Activated T-helper 17 cell treated with anti-CD3 and anti-CD28 coated beads, Interleukin-2, amount 50 U/mL, for 72 hours (primary cell): Measurements from ENCODE around the gene PEX10. TPM values are rescaled to one million over a fixed set of nuclear protein-coding genes. Genes with fewer than 3 reads are reported as not detected.

Experiments
- ATAC-seq: fragments of 150-1000 bp; cut with Tn5 transposase; replicated peaks from 2 replicates; pipeline ENCODE4 v1.10.0; 2021; ENCODE audit warnings: mild to moderate bottlenecking, moderate library complexity
- H3K27ac Mint-ChIP-seq: one replicate; pipeline ENCODE4 v1.8.0; 2022; ENCODE audit warnings: mixed read lengths
- H3K27me3 Mint-ChIP-seq: one replicate; pipeline ENCODE4 v1.8.0; 2022; ENCODE audit warnings: mixed read lengths
- H3K36me3 Mint-ChIP-seq: one replicate; pipeline ENCODE4 v1.8.0; 2022; ENCODE audit warnings: low read depth, mild to moderate bottlenecking, mixed read lengths
- H3K4me1 Mint-ChIP-seq: one replicate; pipeline ENCODE4 v1.8.0; 2022; ENCODE audit warnings: mixed read lengths
- H3K4me3 Mint-ChIP-seq: one replicate; pipeline ENCODE4 v1.8.0; 2022; ENCODE audit warnings: mild to moderate bottlenecking, mixed read lengths
- H3K9me3 Mint-ChIP-seq: one replicate; pipeline ENCODE4 v1.8.0; 2022; ENCODE audit warnings: mixed read lengths
- total RNA-seq, 2 donors: library from RNA; stranded (reverse); gene quantifications; one replicate each; pipeline ENCODE4 v1.2.3, GENCODE V29; 2022

The PEX10 gene
- total RNA-seq, 2 donors from 2014 or later = 10.0 to 13.1 TPM

GRCh38 chr1:2436876-2437275 is 24.5 kb upstream of the PEX10 start:
- Mint-ChIP-seq H3K4me3 (no peak overlapping the region), H3K9me3 (no peaks in the 10 kb centered on the region), H3K27ac (no peak overlapping the region), H3K4me1 (no peaks in the 10 kb centered on the region), H3K36me3 (no peaks in the 10 kb centered on the region), H3K27me3 (no peaks in the 10 kb centered on the region)
- ATAC-seq = no peak

- no peaks in the 10 kb centered on the region for H3K36me3 Mint-ChIP-seq
- H3K27ac Mint-ChIP-seq = no peak overlapping the region
- no peaks in the 10 kb centered on the region for H3K9me3 Mint-ChIP-seq
- no peak overlapping the region for H3K4me3 Mint-ChIP-seq
- H3K4me1 Mint-ChIP-seq = no peaks in the 10 kb centered on the region
- no peaks in the 10 kb centered on the region for H3K27me3 Mint-ChIP-seq
- ATAC-seq = no peak
Measured at GRCh38 chr1:2435746-2436355, 23.5 kb upstream of the PEX10 start.

- Mint-ChIP-seq H3K36me3 (no peaks in the 10 kb centered on the region), H3K4me1 (no peaks in the 10 kb centered on the region), H3K4me3 (no peak overlapping the region), H3K27me3 (no peaks in the 10 kb centered on the region), H3K9me3 (no peaks in the 10 kb centered on the region), H3K27ac (no peak overlapping the region)
- ATAC-seq = no peak
Measured at GRCh38 chr1:2435091-2435490, 22.7 kb upstream of the PEX10 start.

- Mint-ChIP-seq H3K4me3 (no peak overlapping the region), H3K36me3 (no peaks in the 10 kb centered on the region), H3K9me3 (no peaks in the 10 kb centered on the region), H3K27me3 (no peaks in the 10 kb centered on the region), H3K4me1 (no peaks in the 10 kb centered on the region), H3K27ac (no peak overlapping the region)
- no peak for ATAC-seq
Measured at GRCh38 chr1:2433936-2434655, 21.7 kb upstream of the PEX10 start.

DNA sequence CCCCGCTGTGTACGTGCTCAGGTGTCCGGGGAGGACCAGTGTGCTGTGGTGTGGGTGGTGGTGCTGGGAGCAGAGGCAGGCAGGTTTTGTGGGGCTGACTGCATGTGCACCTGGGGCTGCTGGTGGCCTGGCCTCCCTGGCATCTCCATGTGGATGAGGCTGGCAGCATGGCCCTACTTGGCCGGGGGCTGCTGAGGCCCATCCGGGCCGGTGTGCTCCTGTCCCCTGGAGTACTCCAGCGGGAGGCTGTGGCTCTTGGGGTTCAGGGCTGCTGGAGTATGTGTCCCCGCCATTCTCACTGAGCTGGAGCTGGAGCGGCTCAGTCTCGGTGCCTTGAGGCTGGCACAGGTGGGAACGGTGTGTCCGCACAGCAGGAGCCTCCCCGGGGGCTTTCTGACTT is 20.8 kb upstream of the PEX10 start:
- Mint-ChIP-seq H3K36me3 (no peaks in the 10 kb centered on the region), H3K4me3 (no peak overlapping the region), H3K27ac (no peak overlapping the region), H3K27me3 (no peaks in the 10 kb centered on the region), H3K9me3 (no peaks in the 10 kb centered on the region), H3K4me1 (no peaks in the 10 kb centered on the region)
- ATAC-seq = no peak

- H3K4me3 Mint-ChIP-seq = no peak overlapping the region
- no peaks in the 10 kb centered on the region for H3K36me3 Mint-ChIP-seq
- H3K27ac Mint-ChIP-seq = no peak overlapping the region
- no peaks in the 10 kb centered on the region for H3K4me1 Mint-ChIP-seq
- no peaks in the 10 kb centered on the region for H3K27me3 Mint-ChIP-seq
- no peak for ATAC-seq
- no peaks in the 10 kb centered on the region for H3K9me3 Mint-ChIP-seq
Measured at GRCh38 chr1:2432441-2432844, 20.1 kb upstream of the PEX10 start.

GRCh38 chr1:2431518-2431917 is 19.2 kb upstream of the PEX10 start:
- H3K4me1 Mint-ChIP-seq = no peaks in the 10 kb centered on the region
- no peak overlapping the region for H3K27ac Mint-ChIP-seq

GRCh38 chr1:2431103-2431502 is 18.7 kb upstream of the PEX10 start:
- H3K4me1 Mint-ChIP-seq = no peaks in the 10 kb centered on the region
- no peaks in the 10 kb centered on the region for H3K36me3 Mint-ChIP-seq
- no peaks in the 10 kb centered on the region for H3K27me3 Mint-ChIP-seq
- no peak for ATAC-seq
- no peaks in the 10 kb centered on the region for H3K9me3 Mint-ChIP-seq
- no peak overlapping the region for H3K4me3 Mint-ChIP-seq
- no peak overlapping the region for H3K27ac Mint-ChIP-seq

More at GRCh38 chr1:2431518-2431917, 19.2 kb upstream of the PEX10 start:
- Mint-ChIP-seq H3K4me3 (no peak overlapping the region), H3K36me3 (no peaks in the 10 kb centered on the region), H3K27me3 (no peaks in the 10 kb centered on the region), H3K9me3 (no peaks in the 10 kb centered on the region)
- no peak for ATAC-seq

GRCh38 chr1:2430592-2430973 is 18.2 kb upstream of the PEX10 start:
- no peak for ATAC-seq
- H3K36me3 Mint-ChIP-seq = no peaks in the 10 kb centered on the region
- H3K4me3 Mint-ChIP-seq = no peak overlapping the region
- H3K9me3 Mint-ChIP-seq = no peaks in the 10 kb centered on the region
- no peaks in the 10 kb centered on the region for H3K4me1 Mint-ChIP-seq
- H3K27me3 Mint-ChIP-seq = no peaks in the 10 kb centered on the region
- no peak overlapping the region for H3K27ac Mint-ChIP-seq

GRCh38 chr1:2429780-2430591 is 17.6 kb upstream of the PEX10 start:
- ATAC-seq = peak; percentile 60
- Mint-ChIP-seq H3K27me3 (no peaks in the 10 kb centered on the region), H3K9me3 (no peaks in the 10 kb centered on the region), H3K4me3 (no peak overlapping the region), H3K4me1 (no peaks in the 10 kb centered on the region), H3K27ac (no peak overlapping the region), H3K36me3 (no peaks in the 10 kb centered on the region)

DNA sequence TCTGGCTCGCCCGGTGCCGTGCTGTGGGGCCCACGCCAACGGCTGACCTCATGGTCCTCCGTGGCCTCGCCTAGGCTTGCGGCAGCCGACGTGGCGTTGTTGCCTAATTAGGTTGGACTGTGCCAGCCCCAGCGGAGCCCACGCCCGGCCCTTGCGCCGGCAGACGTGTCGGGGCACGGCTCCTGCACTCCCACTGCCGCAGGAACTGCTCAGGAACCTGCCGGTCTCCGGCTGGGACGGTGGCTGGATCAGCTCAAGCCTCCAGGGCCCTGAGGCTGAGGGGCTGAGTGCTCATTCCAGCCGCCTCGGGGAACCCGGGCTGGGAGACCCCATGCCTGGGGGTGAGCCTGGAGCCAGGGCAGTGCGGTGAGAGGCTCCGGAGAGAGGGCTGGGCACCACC is 16.1 kb upstream of the PEX10 start:
- H3K9me3 Mint-ChIP-seq = no peaks in the 10 kb centered on the region
- H3K36me3 Mint-ChIP-seq = no peaks in the 10 kb centered on the region
- no peak overlapping the region for H3K4me3 Mint-ChIP-seq
- no peaks in the 10 kb centered on the region for H3K27me3 Mint-ChIP-seq
- no peak overlapping the region for H3K27ac Mint-ChIP-seq
- no peaks in the 10 kb centered on the region for H3K4me1 Mint-ChIP-seq
- ATAC-seq = no peak

DNA sequence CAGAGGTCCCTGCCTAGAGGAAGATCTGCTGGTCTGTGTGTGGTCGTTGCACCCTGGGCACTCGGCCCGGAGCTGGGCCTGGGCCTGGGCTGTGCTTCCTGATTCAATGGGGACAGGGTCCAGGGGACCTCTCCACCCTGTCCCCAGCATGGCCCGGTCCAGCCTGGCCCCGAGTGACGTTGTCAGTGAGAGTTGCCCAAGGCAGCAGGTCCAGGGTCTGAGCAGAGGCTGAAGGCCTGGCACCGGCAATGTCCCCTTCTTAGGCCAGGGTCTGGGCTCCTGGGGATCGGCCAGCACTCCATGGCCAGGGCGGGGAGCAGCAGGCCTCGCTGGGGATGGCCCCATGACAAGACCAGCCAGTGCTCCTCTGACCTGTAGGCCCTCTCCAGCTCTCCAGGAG is 15.6 kb upstream of the PEX10 start:
- Mint-ChIP-seq H3K27ac (no peak overlapping the region), H3K27me3 (no peaks in the 10 kb centered on the region), H3K36me3 (no peaks in the 10 kb centered on the region), H3K9me3 (no peaks in the 10 kb centered on the region), H3K4me1 (no peaks in the 10 kb centered on the region), H3K4me3 (no peak overlapping the region)
- no peak for ATAC-seq

DNA sequence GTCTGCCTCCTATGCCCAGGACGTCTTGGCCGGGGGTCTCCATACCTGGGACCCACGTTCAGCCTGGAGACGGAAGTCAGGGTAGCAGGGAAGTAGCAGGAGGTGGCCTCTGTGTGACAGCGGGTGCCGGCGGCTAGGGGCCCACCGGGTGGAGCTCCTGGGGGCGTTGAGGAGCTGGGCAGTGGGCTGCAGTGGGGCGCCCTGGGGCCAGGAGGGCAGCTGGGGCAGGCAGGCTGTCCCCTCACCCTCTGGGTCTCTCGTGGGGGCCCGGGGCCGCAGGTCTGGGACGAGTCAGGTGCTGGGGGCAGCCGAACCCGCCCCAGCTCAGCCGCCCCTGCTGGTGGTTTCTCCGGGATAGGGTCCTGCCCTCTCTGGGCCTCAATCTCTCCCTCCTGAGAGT is 14.7 kb upstream of the PEX10 start:
- H3K4me1 Mint-ChIP-seq = no peaks in the 10 kb centered on the region
- H3K9me3 Mint-ChIP-seq = no peaks in the 10 kb centered on the region
- no peak overlapping the region for H3K4me3 Mint-ChIP-seq
- no peaks in the 10 kb centered on the region for H3K27me3 Mint-ChIP-seq
- H3K36me3 Mint-ChIP-seq = no peaks in the 10 kb centered on the region
- H3K27ac Mint-ChIP-seq = no peak overlapping the region
- ATAC-seq = no peak

GRCh38 chr1:2426540-2426939 is 14.2 kb upstream of the PEX10 start:
- H3K27ac Mint-ChIP-seq = no peak overlapping the region
- no peaks in the 10 kb centered on the region for H3K27me3 Mint-ChIP-seq
- ATAC-seq = no peak
- H3K36me3 Mint-ChIP-seq = no peaks in the 10 kb centered on the region
- H3K4me3 Mint-ChIP-seq = no peak overlapping the region
- no peaks in the 10 kb centered on the region for H3K4me1 Mint-ChIP-seq
- no peaks in the 10 kb centered on the region for H3K9me3 Mint-ChIP-seq

- Mint-ChIP-seq H3K4me1 (no peaks in the 10 kb centered on the region), H3K27ac (no peak overlapping the region), H3K4me3 (no peak overlapping the region), H3K36me3 (no peaks in the 10 kb centered on the region), H3K27me3 (no peaks in the 10 kb centered on the region), H3K9me3 (no peaks in the 10 kb centered on the region)
- no peak for ATAC-seq
Measured at GRCh38 chr1:2425892-2426291, 13.5 kb upstream of the PEX10 start.
